OCI-LY7 (cell line): ENCODE data around the gene RETSAT.
"Not testable (repeated sequence)": the region's sequence is repeated elsewhere in the genome, so short reads cannot be mapped to it uniquely, and the experiment has no call there.

Source experiments
- CTCF ChIP-seq: fragments of 200-600 bp; sonication (generic); conservative IDR thresholded peaks from 2 replicates; pipeline ENCODE4 v1.5.1; 2014; ENCODE audit warnings: mild to moderate bottlenecking, antibody characterized with exemption, low read length, moderate library complexity, mixed read lengths
- EZH2phosphoT487 ChIP-seq: fragments of 200-600 bp; sonication (generic); IDR thresholded peaks from 2 replicates; pipeline ENCODE4 v1.6.1; 2018; ENCODE audit warnings: low read depth, borderline replicate concordance, mild to moderate bottlenecking, mixed run types, antibody characterized with exemption, low read length, moderate library complexity, mixed read lengths

- not testable (repeated sequence) for TF ChIP-seq CTCF, EZH2phosphoT487
Observed at GRCh38 chr2:85362653-85363387, 8.5 kb upstream of the RETSAT start.
